Naive thymus-derived CD8-positive, alpha-beta T cell (primary cell): ENCODE results near the gene RPS27A. TPM values are rescaled to one million over a fixed set of nuclear protein-coding genes. Genes with fewer than 3 reads are reported as not detected.
"Not testable (repeated sequence)": the region's sequence is repeated elsewhere in the genome, so short reads cannot be mapped to it uniquely, and the experiment has no call there.

ENCODE experiments used
- ATAC-seq, 2 donors: fragments of 150-1000 bp; cut with Tn5 transposase in 1 of 2; sonication (Bioruptor Pico), chemical (Tn5 transposase) in 1 of 2; 1 replicate in 1 of 2; 2 replicates in 1 of 2; pipeline ENCODE4 v1.10.0; 2021; ENCODE audit warnings: mild to moderate bottlenecking in 2 of 2, moderate library complexity in 2 of 2
- POLR2A ChIA-PET: fragments of 350-600 bp; sonication (Branson Sonifier 250); formaldehyde crosslinking; loops from one replicate; lab custom pipeline; 2021; ENCODE audit warnings: antibody characterized with exemption; lab: Charles Lee
- DNase-seq, 10 donors: peaks; one replicate each; pipeline versions ENCODE4 v3.0.0 to v3.0.0-alpha.2; 2020 to 2022
- H3K27ac Mint-ChIP-seq, 10 donors: one replicate each; pipeline ENCODE4 v1.8.0; 2020 to 2022; ENCODE audit warnings: mild to moderate bottlenecking in 10 of 10, mixed read lengths in 10 of 10, moderate library complexity in 4 of 10, inconsistent platforms in 1 of 10
- H3K27me3 Mint-ChIP-seq, 5 donors: one replicate each; pipeline ENCODE4 v1.8.0; 2021 to 2022; ENCODE audit warnings: mixed read lengths in 5 of 5
- H3K36me3 Mint-ChIP-seq, 3 donors: one replicate each; pipeline ENCODE4 v1.8.0; 2020 to 2022; ENCODE audit warnings: mixed read lengths in 3 of 3, mild to moderate bottlenecking in 2 of 3, inconsistent platforms in 1 of 3
- H3K4me1 Mint-ChIP-seq, 4 donors: one replicate each; pipeline ENCODE4 v1.8.0; 2021 to 2022; ENCODE audit warnings: mixed read lengths in 4 of 4
- H3K4me3 Mint-ChIP-seq, 10 donors: one replicate each; pipeline ENCODE4 v1.8.0; 2020 to 2022; ENCODE audit warnings: mild to moderate bottlenecking in 10 of 10, mixed read lengths in 10 of 10, moderate library complexity in 6 of 10, inconsistent platforms in 1 of 10
- H3K9me3 Mint-ChIP-seq, 9 donors: one replicate each; pipeline ENCODE4 v1.8.0; 2020 to 2022; ENCODE audit warnings: mixed read lengths in 9 of 9, mild to moderate bottlenecking in 3 of 9, inconsistent platforms in 1 of 9, moderate library complexity in 1 of 9
- polyA plus RNA-seq, 3 donors: library from polyadenylated mRNA; unstranded; fragments of 300-500 nt; fragmentation: Illumina TruSeq; gene quantifications; one replicate each; pipeline ENCODE4 v1.2.3, GENCODE V29; 2021
- total RNA-seq, 8 experiments: library from RNA in 2 of 8; stranded (reverse) in 2 of 8; gene quantifications; one replicate each; pipeline ENCODE4 v1.2.3 and lab custom pipeline; 2021 to 2026

RPS27A gene
- total RNA-seq (1,000 to 10,000 TPM; 2,217 to 2,293 TPM), polyA plus RNA-seq (1,000 to 10,000 TPM; 3,712 to 4,384 (median 4,215) TPM), total RNA-seq (lab: John Stamatoyannopoulos, UW) (1,606 to 2,293 (median 1,984) reads per million in 6 experiments)

DNA sequence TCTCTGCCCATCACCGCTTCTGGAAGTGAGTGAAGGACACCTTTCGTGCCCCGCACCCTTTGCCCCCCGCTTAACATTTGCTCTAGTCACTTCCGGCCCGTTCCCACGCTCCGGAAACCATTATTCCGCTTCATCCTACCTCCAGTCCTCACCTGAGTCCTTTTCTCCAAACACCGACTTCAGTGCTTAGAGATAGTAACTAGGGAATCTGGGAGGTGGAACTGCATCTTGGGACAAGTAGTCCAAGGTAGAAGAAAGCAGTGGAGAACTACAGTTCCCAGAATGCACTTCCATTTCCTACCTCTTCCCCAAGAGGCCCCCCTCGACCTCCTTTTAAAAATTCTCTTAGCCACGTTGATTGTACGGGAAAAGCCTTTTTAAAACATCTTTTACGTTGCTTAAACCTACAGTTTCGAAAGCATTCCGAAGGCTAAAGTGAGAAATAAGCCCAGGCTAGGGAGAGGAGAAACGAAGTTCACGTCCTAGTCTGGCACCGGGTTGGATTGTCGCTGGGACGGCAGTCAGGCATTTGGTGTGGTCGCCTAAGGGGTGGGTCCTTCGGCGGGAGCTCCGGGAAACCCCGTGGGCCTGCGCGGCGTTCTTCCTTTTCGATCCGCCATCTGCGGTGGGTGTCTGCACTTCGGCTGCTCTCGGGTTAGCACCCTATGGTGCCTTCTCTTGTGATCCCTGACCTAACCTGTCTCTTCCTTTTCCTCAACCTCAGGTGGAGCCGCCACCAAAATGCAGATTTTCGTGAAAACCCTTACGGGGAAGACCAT, at the start of gene RPS27A, which contains the start of gene CLHC1:
TSS of gene RPS27A (plus strand) at position 605 of the 779 bp plus-strand sequence. CDS start at position 742, 137 bp downstream.
TSS of gene CLHC1 (minus strand) at position 210 of the 779 bp plus-strand sequence. CDS start 9,882 bp downstream, outside the sequence.
- POLR2A ChIA-PET, result interaction anchor here (0.6 to 1.9 kb wide), 16 partner anchors 9 to 510 kb away, joined by 3 to 49 read pairs (median 5); partner anchors contain the start of genes CFAP36, MTIF2, PPP4R3B and RTN4
- DNase-seq (peak; percentile 85 to 99 (median 92)), ATAC-seq (peak; percentile 84 to 90)
- H3K4me3 Mint-ChIP-seq, result peak within 1 kb of the TSS; percentile 96 to 100 (median 100)
- peaks cover 6 to 40% (median 15%) of the 10 kb centered on the region in 3 donors for H3K36me3 Mint-ChIP-seq
- H3K4me1 Mint-ChIP-seq, result peaks cover 30 to 69% (median 68%) of the 10 kb centered on the region in 4 donors
- H3K27ac Mint-ChIP-seq, result peak within 1 kb of the TSS; percentile 97 to 100 (median 99)
- peaks cover 0 to 10% (median 0%) of the 10 kb centered on the region in 9 donors for H3K9me3 Mint-ChIP-seq
- H3K27me3 Mint-ChIP-seq, result no peaks in the 10 kb centered on the region

DNA sequence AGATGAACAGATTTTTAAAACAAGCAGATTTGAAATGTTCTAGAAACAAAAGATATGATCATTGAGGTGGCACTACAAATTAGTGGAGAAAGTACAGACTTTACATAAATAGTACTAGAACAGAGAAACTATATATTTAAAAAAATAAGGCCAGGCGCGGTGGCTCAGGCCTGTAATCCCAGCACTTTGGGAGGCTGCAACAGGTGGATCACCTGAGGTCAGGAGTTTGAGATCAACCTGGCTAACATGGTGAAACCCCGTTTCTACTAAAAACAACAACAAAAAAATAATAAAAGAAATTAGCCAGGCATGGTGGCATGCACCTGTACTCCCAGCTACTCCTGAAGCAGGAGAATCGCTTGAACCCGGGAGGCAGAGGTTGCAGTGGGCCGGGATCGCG, 45.7 kb upstream of the RPS27A start:
- H3K4me3 Mint-ChIP-seq, H3K27me3 Mint-ChIP-seq, ATAC-seq, H3K4me1 Mint-ChIP-seq, H3K27ac Mint-ChIP-seq, POLR2A ChIA-PET, DNase-seq: not testable (repeated sequence)
- peaks cover 11 to 21% (median 14%) of the 10 kb centered on the region in 3 donors for H3K36me3 Mint-ChIP-seq
- peaks cover 0 to 20% (median 8%) of the 10 kb centered on the region in 9 donors for H3K9me3 Mint-ChIP-seq

DNA sequence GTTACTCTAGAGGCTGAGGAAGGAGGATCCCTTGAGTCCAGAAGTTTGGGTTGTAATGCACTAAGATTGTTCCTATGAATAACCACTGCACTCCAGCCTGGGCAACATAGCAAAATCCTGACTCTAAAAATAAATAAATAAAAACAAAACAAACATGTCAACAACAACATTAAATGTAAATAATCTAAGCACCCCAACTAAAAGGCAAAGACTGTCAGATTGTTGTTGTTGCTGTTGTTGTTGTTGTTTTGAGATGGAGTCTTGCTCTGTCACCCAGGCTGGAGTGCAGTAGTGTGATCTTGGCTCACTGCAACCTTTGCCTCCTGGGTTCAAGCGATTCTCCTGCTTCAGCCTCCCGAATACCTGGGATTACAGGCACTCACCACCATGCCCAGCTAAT, 40.6 kb upstream of the RPS27A start:
- DNase-seq, H3K4me3 Mint-ChIP-seq, ATAC-seq, POLR2A ChIA-PET, H3K27ac Mint-ChIP-seq, H3K27me3 Mint-ChIP-seq, H3K4me1 Mint-ChIP-seq: not testable (repeated sequence)
- H3K9me3 Mint-ChIP-seq, result peaks cover 0 to 20% (median 8%) of the 10 kb centered on the region in 9 donors
- H3K36me3 Mint-ChIP-seq, result peaks cover 16 to 46% (median 18%) of the 10 kb centered on the region in 3 donors

- ATAC-seq, result no peak
- H3K27ac Mint-ChIP-seq, result no peak overlapping the region
- H3K36me3 Mint-ChIP-seq, result peaks cover 29 to 64% (median 38%) of the 10 kb centered on the region in 3 donors
These were observed 36.0 kb upstream of the RPS27A start for GRCh38 chr2:55196526-55196925.

GRCh38 chr2:55200416-55200815, 32.1 kb upstream of the RPS27A start:
- H3K4me1 Mint-ChIP-seq, result no peaks in the 10 kb centered on the region
- DNase-seq (no peak), ATAC-seq (no peak)
- H3K9me3 Mint-ChIP-seq, result peaks cover 21 to 44% (median 31%) of the 10 kb centered on the region in 9 donors
- H3K27me3 Mint-ChIP-seq, result no peaks in the 10 kb centered on the region
- no peak overlapping the region for H3K4me3 Mint-ChIP-seq
- H3K27ac Mint-ChIP-seq, result no peak overlapping the region
- peaks cover 31 to 74% (median 41%) of the 10 kb centered on the region in 3 donors for H3K36me3 Mint-ChIP-seq
- POLR2A ChIA-PET, result interaction anchor here (0.7 kb wide), 1 partner anchor 28 kb away, joined by 4 read pairs; no protein-coding TSS in a partner anchor

More at GRCh38 chr2:55196526-55196925, 36.0 kb upstream of the RPS27A start:
- H3K4me1 Mint-ChIP-seq, result peaks cover 0 to 2% (median 0%) of the 10 kb centered on the region in 4 donors
- H3K9me3 Mint-ChIP-seq, result peaks cover 18 to 34% (median 24%) of the 10 kb centered on the region in 9 donors
- H3K4me3 Mint-ChIP-seq, result no peak overlapping the region
- POLR2A ChIA-PET, result no interaction called here
- H3K27me3 Mint-ChIP-seq, result no peaks in the 10 kb centered on the region
- no peak for DNase-seq

DNA sequence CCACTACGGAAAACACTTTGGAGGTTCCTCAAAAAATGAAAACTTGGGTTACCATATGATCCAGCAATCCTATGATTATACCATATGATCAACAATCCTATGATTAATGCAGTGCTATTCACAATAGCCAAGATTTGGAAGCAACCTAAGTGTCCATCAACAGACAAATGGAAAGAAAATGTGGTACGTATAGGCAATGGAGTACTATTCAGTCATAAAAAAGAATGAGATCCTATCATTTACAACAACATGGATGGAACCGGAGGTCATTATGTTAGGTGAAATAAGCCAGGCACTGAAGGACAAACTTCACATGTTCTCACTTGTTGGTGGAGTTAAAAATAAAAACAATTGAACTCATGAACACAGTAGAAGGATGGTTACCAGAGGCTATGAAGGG, 28.0 kb upstream of the RPS27A start:
- ATAC-seq (no peak), DNase-seq (no peak)
- POLR2A ChIA-PET, result no interaction called here
- no peak overlapping the region for H3K4me3 Mint-ChIP-seq
- peaks cover 11 to 32% (median 24%) of the 10 kb centered on the region in 9 donors for H3K9me3 Mint-ChIP-seq
- peaks cover 0 to 1% (median 0%) of the 10 kb centered on the region in 5 donors for H3K27me3 Mint-ChIP-seq
- peaks cover 21 to 48% (median 29%) of the 10 kb centered on the region in 3 donors for H3K36me3 Mint-ChIP-seq
- H3K27ac Mint-ChIP-seq, result no peak overlapping the region
- H3K4me1 Mint-ChIP-seq, result no peaks in the 10 kb centered on the region

DNA sequence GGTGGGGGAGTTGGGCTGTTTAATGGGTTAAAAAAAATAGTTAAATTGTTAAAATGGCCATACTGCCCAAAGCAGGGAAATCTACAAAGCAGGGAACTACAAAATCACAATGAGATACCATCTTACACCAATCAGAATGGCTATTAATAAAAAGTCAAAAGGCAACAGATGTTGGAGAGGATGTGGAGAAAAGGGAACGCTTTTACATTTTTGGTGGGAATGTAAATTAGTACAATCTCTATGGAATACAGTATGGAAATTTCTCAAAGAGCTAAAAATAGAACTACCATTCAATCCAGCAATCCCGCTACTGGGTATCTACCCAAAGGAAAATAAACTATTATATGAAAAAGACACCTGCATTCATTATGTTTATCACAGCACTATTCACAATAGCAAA, 27.5 kb upstream of the RPS27A start:
- peaks cover 10 to 28% (median 22%) of the 10 kb centered on the region in 9 donors for H3K9me3 Mint-ChIP-seq
- H3K27ac Mint-ChIP-seq, result no peak overlapping the region
- POLR2A ChIA-PET, result no interaction called here
- H3K4me1 Mint-ChIP-seq, result no peaks in the 10 kb centered on the region
- ATAC-seq, result no peak
- no peak overlapping the region for H3K4me3 Mint-ChIP-seq
- no peak for DNase-seq
- peaks cover 0 to 1% (median 0%) of the 10 kb centered on the region in 5 donors for H3K27me3 Mint-ChIP-seq
- peaks cover 18 to 45% (median 25%) of the 10 kb centered on the region in 3 donors for H3K36me3 Mint-ChIP-seq

- Mint-ChIP-seq H3K9me3 (no peaks in the 10 kb centered on the region), H3K36me3 (no peaks in the 10 kb centered on the region), H3K27ac (peak overlapping the region in 1 of 10 donors; percentile 15), H3K27me3 (no peaks in the 10 kb centered on the region), H3K4me1 (peaks cover 0 to 6% (median 0%) of the 10 kb centered on the region in 4 donors), H3K4me3 (no peak overlapping the region)
- no peak for DNase-seq
- POLR2A ChIA-PET, result no interaction called here
- ATAC-seq, result no peak
These were observed 18.7 kb upstream of the RPS27A start for GRCh38 chr2:55213822-55214221.

DNA sequence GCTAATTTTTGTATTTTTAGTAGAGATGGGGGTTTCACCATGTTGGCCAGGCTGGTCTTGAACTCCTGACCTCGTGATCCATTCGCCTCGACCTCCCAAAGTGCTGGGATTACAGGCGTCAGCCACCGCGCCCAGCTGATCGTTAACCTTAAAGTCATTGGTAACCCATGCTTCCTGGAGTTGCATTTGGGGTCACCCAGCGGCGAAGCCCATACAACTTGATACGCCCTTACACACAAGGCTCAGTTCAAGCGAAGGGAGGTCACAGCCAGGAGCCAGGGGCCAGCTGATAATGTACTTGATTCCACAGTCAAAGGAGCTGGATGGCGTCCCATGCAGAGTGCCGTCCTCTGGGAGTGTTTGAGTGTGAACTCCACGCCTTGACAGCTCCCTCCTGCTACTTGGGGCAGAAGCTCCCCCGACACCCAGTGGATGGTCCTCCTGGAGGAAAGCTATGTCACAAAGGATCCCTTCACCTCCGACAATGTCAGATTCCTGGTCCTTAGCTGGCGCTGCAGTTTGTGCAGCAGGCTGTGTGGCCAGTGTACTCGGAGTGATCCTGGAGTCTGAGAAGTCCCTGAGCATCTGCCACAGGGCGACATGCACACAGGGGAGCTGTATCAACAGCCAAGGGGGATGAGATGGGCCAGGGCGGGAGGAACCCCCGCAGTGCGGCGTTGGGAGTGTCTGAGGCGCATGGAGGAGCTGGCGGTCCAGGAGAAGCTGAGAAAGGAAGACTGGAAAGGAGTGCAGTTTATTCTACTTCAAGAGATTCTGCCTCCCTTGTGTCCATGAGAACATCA, 8.3 kb upstream of the RPS27A start:
- H3K27me3 Mint-ChIP-seq, result no peaks in the 10 kb centered on the region
- POLR2A ChIA-PET, result interaction anchor here (0.5 to 3.7 kb wide), 13 partner anchors 9 to 391 kb away, joined by 3 to 49 read pairs (median 5); partner anchors contain the start of genes CCDC88A, CFAP36, CLHC1 and RPS27A
- H3K4me1 Mint-ChIP-seq, result peaks cover 25 to 46% (median 40%) of the 10 kb centered on the region in 4 donors
- peak in 3 of 10 donors; percentile 9 to 64 (median 17) for DNase-seq
- H3K27ac Mint-ChIP-seq, result peak overlapping the region; percentile 84 to 97 (median 92)
- ATAC-seq, result no peak
- peaks cover 0 to 10% (median 0%) of the 10 kb centered on the region in 9 donors for H3K9me3 Mint-ChIP-seq
- peak overlapping the region; percentile 71 to 91 (median 81) for H3K4me3 Mint-ChIP-seq
- no peaks in the 10 kb centered on the region for H3K36me3 Mint-ChIP-seq

GRCh38 chr2:55224761-55225261, 7.7 kb upstream of the RPS27A start:
- POLR2A ChIA-PET, result interaction anchor here (0.5 to 3.7 kb wide), 6 partner anchors 8 to 295 kb away, joined by 3 to 49 read pairs (median 5); partner anchors contain the start of genes CCDC88A, CFAP36, CLHC1 and RPS27A
- DNase-seq (no peak), ATAC-seq (no peak)
- Mint-ChIP-seq H3K27me3 (no peaks in the 10 kb centered on the region), H3K9me3 (peaks cover 0 to 10% (median 0%) of the 10 kb centered on the region in 9 donors), H3K36me3 (no peaks in the 10 kb centered on the region), H3K4me1 (peaks cover 28 to 50% (median 43%) of the 10 kb centered on the region in 4 donors), H3K4me3 (peak overlapping the region in 3 of 10 donors; percentile 22 to 82 (median 80)), H3K27ac (peak overlapping the region in 8 of 10 donors; percentile 28 to 92 (median 70))

- no peak for DNase-seq
These were observed 6.9 kb upstream of the RPS27A start for GRCh38 chr2:55225481-55226020.

More at GRCh38 chr2:55225481-55226020, 6.9 kb upstream of the RPS27A start:
- ATAC-seq, result no peak
- Mint-ChIP-seq H3K27ac (peak overlapping the region in 9 of 10 donors; percentile 23 to 92 (median 62)), H3K9me3 (peaks cover 0 to 10% (median 0%) of the 10 kb centered on the region in 9 donors), H3K27me3 (no peaks in the 10 kb centered on the region), H3K36me3 (no peaks in the 10 kb centered on the region), H3K4me3 (peak overlapping the region in 2 of 10 donors; percentile 3 to 5), H3K4me1 (peaks cover 25 to 53% (median 49%) of the 10 kb centered on the region in 4 donors)
- POLR2A ChIA-PET, result interaction anchor here (1.2 to 3.7 kb wide), 3 partner anchors 50 to 194 kb away, joined by 5 to 22 read pairs (median 5); partner anchors contain the start of genes CCDC88A and RTN4
